GM19324 (cell line): ENCODE measurements around the gene ELMO1.

ENCODE experiments used
- ATAC-seq: cut with Tn5 transposase; IDR thresholded peaks from one replicate; pipeline ENCODE4 v1.9.1; 2021; ENCODE audit warnings: mild to moderate bottlenecking, moderate library complexity; ENCODE audit not compliant: unreplicated experiment, low FRiP score

Gene ELMO1

GRCh38 chr7:37352251-37352880 is 96.3 kb downstream of the ELMO1 start:
- ATAC-seq = no peak

DNA sequence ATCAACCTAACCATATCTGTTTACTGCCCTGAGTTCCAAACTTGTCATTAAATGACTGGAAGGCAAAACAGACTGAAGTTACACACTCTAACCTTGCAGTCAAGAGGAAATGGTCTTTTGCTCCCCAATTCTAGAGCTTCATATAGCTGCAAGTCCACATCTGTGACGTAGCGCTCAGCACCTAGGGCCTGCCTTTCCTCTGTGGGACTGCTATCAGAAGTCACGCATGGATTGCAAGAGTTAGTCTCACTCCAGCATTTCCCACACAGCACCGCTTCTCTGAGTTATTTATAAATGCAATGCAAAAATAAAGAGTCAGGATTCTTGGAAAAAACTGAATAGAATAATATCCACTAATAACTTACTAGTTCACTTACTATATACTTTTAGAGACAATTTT is 96.9 kb downstream of the ELMO1 start:
- no peak for ATAC-seq

- ATAC-seq = no peak
These were observed 98.6 kb downstream of the ELMO1 start for GRCh38 chr7:37349979-37350590.

DNA sequence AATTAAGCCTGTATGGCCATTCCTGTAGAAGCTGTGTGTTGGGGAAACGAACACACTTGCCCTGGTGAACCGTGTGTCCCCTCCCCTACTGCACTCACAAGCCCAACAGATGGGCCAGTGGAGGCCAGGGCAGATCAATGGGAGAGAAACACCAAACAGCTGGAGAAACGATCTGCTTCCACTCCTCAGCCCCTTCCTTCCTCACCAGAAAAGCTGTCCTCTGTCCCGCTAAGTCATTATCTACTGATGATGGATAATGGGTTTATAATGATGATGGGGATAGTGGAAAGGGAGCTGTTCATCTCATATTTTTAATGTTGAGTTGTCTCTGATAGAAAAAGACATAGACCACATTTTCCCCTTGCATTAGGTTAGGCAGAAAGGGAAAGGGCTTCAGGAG is 99.7 kb downstream of the ELMO1 start:
- ATAC-seq = no peak

DNA sequence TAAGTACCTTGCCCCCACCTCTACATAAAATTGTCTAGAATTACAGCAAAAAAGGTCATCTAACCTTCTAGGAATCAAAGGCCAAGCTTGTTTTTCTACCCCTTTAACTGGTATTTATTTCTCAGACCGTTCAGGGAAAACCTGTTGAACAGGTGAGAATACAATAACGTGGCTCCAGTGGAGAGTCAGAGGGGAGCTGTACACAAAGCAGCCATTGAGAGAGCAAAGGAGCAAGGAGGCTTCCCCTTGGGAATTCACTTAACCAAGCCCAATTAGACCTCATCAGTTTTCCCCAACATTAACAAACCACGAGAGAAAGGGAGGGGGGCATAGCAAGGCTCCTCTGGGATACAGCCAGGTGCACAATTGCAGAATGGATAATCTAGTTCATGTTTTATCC is 101.9 kb downstream of the ELMO1 start:
- ATAC-seq = no peak

GRCh38 chr7:37344886-37345579 is 103.6 kb downstream of the ELMO1 start:
- ATAC-seq = no peak

DNA sequence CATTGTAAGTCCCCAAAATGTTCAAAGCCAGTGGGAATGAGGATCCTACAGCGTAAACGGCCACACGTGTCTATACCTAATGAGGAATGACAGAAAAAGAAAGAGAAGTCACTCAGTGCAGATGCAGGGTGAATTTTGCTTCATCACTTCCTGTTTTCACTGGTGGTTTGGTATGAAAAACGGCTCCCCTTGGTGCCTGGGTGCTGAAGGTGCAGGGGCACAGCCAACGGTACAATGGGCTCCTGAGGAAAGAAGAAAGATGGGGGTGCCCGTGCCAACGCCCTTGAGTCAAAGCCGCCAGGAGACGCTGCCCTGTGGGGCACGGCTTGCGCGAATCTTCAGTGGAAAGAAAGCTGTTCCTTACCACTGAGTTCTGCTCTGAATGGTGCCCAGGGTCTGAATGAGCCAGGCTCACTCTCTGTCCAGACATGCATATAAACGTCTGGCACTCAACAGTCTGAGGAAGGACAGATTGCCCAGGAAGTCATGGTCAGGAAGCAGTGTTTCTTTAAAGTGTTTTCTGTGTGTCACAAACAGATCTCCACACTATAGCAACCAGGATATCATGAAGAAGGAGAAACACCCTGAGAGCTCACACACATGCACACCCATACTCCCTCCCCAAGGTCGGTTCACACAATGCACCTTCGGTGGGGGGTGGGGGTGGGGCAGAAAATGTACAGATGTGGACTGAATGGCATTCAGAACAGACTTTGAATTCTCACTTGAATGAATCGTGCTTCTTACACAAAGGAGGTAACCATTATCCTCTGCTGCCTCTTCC is 105.8 kb downstream of the ELMO1 start:
- ATAC-seq = peak; percentile 68

DNA sequence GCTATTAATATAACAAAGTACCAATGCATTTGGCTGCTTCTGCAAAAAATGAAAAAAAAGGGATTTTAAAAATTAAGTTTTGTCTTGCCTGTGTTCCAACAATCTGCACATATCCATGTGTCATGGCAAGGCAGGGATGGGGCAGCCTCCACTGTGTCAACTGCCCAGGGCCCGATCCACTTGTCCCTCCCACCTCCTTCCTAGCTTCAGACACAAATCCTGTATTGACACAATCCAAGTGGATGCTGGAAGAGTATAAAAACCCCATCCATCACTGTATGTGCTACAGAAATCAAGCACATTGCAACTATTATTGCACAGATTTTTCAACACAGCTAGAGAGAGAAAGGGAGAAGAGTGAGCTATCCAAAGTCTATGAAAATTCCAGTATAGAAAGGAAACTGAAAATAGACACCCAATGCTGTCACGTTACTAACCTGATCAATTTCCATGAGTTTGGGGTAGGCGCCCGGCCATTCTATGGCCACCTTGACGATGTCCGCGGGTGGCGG is 106.4 kb downstream of the ELMO1 start:
- ATAC-seq = no peak

GRCh38 chr7:37341033-37341630 is 107.5 kb downstream of the ELMO1 start:
- ATAC-seq = peak; percentile 34

DNA sequence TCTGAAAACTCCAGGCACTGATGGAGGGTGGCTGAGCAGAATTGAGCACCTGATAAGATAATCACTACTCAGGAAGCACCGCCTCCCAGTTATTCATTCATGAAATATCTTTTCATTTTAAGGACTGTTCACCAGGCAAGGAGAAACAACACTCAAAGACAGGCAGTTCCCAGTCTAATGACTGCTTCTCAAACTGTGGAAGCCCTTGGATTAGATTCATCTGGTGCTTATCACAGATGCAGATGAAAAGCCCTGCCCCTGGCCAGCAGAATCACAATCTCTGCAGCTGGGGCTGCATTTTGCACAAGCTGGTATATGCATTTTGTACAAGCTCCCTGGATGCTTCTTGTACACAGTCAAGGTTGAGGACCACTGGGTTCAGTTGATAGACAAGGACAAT is 109.7 kb downstream of the ELMO1 start:
- no peak for ATAC-seq

DNA sequence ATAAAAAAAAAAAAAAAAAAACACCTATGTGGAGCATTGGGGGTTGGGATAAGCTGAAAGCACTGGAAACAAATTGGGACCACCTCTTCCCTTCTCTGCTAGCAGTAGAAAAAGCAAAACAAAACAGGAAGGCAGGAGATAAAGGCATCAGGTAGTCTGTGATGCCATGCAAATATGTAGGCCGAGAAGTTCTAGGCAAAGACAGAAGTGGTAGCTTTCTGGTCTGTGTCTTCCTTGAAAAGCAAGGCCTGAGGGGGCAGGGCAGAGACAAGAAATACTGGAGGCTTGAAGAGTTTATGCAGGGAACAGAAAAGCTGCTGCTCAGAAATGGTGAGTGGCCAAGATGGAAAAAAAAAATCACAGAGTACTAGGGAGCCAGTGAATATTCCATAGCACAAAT is 111.1 kb downstream of the ELMO1 start:
- ATAC-seq = no peak

GRCh38 chr7:37336259-37336658 is 112.4 kb downstream of the ELMO1 start:
- ATAC-seq = peak; percentile 77

- no peak for ATAC-seq
These were observed 115.6 kb downstream of the ELMO1 start for GRCh38 chr7:37333075-37333474.

DNA sequence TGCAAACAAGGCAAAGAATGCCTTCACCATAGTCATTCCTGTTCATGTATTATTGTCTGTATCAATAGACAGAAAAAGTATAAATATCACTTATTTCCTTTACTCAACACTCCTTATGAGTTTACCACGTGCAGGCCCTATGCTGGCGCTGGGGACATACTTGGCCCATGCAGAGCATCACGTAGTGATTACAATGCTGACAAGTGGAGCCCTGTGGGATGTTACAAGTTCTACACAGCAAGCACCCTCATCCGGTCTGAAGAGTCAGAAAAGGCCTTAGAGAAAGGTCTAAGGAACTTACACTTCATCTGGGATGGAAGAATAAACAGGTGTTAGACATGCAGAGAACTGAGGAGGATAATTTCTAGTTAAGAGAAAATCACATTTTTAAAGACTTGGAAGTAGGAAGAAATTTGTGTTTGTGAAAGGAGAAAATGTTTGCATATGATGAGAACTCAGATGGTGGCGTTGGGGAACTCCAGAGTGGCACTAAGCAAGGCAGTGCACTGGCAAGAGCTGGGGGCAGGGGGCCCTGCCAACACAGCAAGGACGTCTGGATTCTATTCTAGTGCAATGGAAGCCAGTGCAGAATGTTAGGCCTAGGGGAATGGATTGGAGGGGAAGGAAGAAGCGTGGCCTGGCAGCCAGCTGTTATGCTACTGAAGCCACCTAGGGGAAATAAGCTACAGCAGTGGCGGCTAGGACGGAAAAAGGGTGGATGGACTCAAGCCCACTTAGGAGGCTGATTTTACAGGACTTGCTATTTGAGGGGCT is 116.2 kb downstream of the ELMO1 start:
- no peak for ATAC-seq

DNA sequence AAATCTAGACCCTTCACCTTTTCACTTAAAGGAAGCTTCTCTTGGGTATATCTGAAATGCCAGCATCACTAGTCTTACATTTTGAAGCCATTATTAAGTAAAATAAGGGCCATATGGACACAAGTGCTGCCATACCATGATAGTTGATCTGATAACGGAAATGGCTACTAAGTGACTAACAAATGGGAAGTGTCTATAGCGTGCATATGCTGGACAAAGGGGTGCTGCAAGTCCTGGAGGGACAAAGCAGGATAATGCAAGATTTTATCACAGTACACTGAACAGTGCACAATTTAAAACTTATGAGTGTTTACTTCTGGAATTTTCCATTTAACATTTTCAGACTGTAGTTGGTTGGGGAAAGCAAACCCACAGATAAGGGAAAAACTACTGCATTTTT is 117.9 kb downstream of the ELMO1 start:
- ATAC-seq = no peak

DNA sequence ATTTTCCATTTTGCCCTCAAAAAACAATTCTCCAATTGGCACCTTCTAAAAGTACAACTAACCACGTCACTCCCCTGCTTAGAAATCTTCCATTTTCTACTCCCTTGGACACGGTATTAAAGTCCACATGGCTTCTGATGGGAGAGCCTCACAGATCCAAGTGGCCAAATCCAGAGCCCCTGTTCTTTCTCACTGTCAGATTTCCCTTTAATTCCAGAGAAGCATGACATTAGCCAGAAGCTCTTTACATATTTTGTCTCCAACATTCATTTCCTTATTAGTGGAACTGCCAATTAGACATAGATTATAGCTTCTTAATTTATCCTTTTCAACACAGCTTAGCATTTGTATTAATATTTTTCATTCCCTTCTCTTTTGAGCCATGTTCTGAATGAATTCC is 118.7 kb downstream of the ELMO1 start:
- no peak for ATAC-seq

DNA sequence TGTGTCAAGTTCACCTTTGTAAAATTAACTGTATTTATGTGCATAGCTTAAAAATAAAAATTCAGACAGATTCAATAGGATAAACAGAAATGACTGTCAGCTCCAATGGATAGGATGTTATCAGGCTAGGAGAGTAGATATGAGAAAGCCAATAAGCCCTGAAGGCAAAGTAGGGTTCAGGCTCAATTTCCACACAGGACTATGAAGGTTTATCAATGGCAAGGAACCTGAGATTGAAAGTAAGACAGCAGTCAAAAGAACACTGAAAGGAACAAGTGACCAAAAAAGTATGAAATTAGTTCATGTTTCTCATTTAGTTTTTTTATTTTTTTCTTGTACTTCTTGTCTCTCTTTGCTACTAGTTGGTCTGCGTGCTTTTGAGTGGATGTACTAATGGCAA is 121.4 kb downstream of the ELMO1 start:
- ATAC-seq = no peak

- no peak for ATAC-seq
These were observed 124.7 kb downstream of the ELMO1 start for GRCh38 chr7:37323966-37324365.

- ATAC-seq = no peak
These were observed 125.8 kb downstream of the ELMO1 start for GRCh38 chr7:37322831-37323230.
